ENCODE results near the gene GPR176.

GRCh38 chr15:39968273-39969001 is 48.4 kb upstream of the GPR176 start:
- TF ChIP-seq EP300 (IDR thresholded peaks at IDR 0.05; ENCODE audit: borderline replicate concordance in 1 of 2, low read depth in 1 of 2, low read length in 1 of 2) (no peak), ZBTB33 (IDR thresholded peaks at IDR 0.05; ENCODE audit: borderline replicate concordance, low read depth) (no peak), RCOR1 (IDR thresholded peaks at IDR 0.05; ENCODE audit: low read length) (no peak), TCF12 (IDR thresholded peaks at IDR 0.05) (no peak), SMC3 (IDR thresholded peaks at IDR 0.05; ENCODE audit: low read depth, low read length) (no peak), MEF2A (IDR thresholded peaks at IDR 0.05; ENCODE audit: borderline replicate concordance, low read depth) (no peak), RAD21 (IDR thresholded peaks at IDR 0.05; ENCODE audit: low read length) (no peak), MXI1 (IDR thresholded peaks at IDR 0.05; ENCODE audit: low read depth, low read length) (no peak), SIN3A (IDR thresholded peaks at IDR 0.05; ENCODE audit: borderline replicate concordance, low read depth, low read length) (no peak), CHD2 (IDR thresholded peaks at IDR 0.05; ENCODE audit: low read length, partially characterized antibody) (no peak), RFX5 (IDR thresholded peaks at IDR 0.05; ENCODE audit: low read length) (no peak)
- TF ChIP-seq, protein P1, sequence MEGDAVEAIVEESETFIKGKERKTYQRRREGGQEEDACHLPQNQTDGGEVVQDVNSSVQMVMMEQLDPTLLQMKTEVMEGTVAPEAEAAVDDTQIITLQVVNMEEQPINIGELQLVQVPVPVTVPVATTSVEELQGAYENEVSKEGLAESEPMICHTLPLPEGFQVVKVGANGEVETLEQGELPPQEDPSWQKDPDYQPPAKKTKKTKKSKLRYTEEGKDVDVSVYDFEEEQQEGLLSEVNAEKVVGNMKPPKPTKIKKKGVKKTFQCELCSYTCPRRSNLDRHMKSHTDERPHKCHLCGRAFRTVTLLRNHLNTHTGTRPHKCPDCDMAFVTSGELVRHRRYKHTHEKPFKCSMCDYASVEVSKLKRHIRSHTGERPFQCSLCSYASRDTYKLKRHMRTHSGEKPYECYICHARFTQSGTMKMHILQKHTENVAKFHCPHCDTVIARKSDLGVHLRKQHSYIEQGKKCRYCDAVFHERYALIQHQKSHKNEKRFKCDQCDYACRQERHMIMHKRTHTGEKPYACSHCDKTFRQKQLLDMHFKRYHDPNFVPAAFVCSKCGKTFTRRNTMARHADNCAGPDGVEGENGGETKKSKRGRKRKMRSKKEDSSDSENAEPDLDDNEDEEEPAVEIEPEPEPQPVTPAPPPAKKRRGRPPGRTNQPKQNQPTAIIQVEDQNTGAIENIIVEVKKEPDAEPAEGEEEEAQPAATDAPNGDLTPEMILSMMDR (IDR thresholded peaks at IDR 0.05): no peak

Measured in SK-N-SH (cell line).